Inflammatory macrophage treated with lipopolysaccharide for 4 hours (primary cell): ENCODE data around the gene SHISA8.

Experiments
- DNase-seq: peaks from one replicate; pipeline ENCODE4 v3.0.0-alpha.2; 2020

The SHISA8 gene

GRCh38 chr22:41913842-41914534 is 886 bp downstream of the SHISA8 start:
- DNase-seq, result no peak

- DNase-seq, result no peak
Measured at GRCh38 chr22:41913040-41913719, 1.7 kb downstream of the SHISA8 start.

DNA sequence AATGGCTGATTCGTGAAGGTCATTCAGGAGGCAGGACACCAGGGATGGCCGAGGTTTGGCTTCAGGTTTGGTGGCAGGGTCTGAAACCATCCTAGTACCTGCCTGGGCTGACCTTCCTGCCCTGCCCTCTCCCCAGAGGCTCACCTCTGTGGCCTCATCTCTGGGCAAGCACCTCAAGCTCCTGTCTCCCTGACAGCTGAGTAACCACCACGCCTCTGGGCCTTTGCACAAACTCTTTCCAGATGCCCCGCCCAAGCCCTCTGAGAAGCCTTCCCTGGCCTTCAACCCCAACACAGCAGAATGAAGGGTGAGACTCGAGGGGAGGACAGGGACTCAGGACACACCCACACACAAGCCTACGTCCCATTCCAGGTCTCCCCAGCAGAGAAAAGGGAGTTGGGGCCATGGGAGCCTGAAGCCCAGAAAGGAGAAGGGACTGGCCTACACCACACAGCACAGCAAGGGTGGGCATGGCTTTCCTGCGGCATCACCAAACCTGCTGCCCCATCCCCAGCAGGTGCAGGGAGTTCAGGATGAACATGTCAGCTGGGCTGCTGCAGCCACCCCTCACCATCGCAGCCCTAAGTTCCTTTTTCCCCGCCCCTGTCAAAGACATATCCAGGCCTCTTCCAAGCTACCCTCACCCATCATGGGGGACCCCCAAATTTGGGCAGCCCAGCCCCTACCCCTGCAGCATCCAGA is 2.4 kb downstream of the SHISA8 start:
- no peak for DNase-seq

GRCh38 chr22:41911001-41911611 is 3.8 kb downstream of the SHISA8 start:
- DNase-seq, result no peak

DNA sequence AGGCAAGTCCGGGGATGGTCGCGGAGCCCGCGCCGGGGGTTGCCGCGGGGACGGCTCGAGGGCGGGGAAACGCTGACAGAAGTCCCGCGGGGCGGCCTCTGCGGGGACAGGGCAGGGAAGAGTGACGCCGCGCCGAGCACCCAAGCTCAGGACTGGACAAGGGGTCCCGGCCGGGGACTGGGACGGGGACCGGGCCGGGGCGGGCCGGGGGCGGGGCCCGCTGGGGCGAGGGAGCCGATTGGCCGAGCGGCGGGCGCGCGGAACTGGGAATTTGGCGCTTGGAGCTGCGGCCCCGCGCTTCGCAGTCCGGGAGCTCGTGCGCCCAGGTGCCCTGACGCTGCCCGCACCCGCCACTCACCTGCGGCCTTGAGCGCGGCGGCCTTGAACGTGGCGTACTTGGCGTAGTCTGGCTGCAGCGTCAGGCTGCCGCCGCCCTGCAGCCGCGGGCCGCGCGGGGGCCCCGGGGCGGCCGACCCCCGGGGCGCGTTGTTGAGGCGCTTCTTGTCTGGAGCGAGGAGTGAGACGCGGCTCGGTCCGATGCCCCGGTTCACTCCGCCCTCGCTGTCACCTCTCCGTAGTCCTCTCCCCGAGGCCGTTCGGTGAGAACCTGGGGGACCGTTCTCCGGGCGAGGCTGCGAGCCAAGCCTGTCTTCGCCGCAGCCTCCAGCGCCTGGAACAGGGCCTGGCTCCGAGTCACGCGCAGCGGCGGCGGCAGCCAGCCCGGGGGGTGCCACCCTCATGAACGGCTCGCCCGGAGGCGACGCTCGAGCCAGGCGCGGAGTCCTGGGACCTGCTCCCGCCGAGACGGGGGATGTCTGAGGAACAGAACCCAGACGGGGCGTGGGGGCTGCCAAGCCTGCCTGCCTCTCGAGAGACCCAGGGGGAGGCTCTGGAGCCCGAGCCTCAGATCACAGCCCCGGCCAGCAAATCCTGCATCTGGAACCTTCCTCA is 4.5 kb downstream of the SHISA8 start:
- no peak for DNase-seq

DNA sequence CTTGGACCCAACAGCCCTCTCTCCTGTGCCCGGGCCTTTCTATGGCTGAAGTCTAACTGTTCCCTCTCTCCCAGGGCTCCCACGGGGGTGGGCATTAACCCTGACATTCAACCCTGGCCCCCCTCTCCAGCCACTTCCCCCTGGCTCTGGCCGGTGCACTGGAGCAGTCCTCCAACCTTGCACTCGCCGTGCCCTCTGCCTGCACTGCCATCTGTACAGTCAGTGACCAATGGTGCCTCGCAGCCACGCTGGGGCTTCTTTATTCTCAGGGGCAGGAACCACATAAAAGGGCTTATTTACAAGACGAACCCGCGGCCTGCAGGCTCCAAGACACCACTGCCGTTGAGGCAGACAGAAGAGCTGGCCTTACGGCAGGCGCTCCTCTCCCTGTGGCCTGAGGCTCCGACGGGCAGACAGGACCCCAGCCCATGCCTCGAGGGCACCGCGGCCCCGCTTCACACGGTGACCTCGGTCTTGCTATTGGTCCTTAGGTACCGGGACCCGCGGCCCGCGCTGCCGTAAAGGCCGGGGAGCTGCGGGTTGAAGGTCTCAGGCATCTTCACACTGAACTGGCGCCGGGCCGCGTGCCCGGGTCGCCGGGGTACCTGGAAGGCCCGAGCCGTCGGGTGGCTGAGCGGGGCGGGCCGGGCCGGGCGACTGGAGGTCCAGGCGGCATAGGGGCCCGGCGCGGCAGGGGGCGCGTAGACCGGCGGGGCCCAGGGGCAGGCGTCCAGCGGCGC is 5.4 kb downstream of the SHISA8 start:
- no peak for DNase-seq

GRCh38 chr22:41908411-41909309 is 6.2 kb downstream of the SHISA8 start:
- no peak for DNase-seq

DNA sequence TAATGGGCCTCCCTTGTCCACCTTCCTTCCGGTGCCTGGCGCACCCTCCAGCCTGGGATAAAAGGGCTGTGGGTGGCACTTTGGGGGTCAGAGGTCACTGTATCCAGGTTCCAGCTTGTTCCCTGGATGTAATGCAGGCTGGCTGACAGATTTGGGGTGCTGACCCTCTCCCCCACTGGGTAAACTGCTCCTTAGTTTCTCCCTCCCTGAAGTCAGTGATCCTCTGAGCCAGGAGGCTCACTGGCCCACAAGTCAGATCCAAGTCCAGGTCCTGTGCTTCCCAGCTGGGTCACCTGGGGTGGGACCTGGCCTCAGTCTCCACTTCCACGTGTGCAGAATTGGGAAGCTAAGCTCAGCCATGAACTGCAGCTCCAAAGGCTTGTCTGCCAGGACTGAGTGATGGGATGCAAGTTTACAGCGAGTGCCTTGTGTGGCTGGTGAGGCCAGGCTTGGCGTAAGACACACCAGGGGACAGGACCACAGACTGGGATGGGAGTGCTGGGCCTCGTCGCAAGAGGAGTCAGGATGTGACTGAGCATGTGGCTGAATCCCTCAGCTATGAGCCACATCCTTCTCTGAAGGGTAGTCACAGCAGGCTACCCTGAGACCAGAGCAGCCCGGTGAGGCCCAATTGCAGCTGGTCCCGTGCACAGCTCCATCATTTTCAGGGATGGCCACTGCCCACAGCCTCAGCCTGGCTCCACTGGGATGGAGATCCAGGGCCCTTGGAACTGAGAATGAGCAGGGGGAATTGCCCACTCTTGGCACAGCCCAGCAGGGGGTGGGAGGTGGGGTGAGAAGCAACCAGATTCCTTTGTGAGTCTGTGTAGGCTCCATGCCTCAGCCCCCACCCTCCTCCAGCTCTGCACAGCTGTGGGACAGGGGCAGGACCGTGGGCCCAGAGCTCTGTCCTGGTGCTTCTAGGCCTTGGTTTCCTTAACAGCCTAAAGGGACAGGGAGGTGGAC is 7.2 kb downstream of the SHISA8 start:
- DNase-seq, result no peak

GRCh38 chr22:41906822-41907221 is 8.1 kb downstream of the SHISA8 start:
- no peak for DNase-seq

DNA sequence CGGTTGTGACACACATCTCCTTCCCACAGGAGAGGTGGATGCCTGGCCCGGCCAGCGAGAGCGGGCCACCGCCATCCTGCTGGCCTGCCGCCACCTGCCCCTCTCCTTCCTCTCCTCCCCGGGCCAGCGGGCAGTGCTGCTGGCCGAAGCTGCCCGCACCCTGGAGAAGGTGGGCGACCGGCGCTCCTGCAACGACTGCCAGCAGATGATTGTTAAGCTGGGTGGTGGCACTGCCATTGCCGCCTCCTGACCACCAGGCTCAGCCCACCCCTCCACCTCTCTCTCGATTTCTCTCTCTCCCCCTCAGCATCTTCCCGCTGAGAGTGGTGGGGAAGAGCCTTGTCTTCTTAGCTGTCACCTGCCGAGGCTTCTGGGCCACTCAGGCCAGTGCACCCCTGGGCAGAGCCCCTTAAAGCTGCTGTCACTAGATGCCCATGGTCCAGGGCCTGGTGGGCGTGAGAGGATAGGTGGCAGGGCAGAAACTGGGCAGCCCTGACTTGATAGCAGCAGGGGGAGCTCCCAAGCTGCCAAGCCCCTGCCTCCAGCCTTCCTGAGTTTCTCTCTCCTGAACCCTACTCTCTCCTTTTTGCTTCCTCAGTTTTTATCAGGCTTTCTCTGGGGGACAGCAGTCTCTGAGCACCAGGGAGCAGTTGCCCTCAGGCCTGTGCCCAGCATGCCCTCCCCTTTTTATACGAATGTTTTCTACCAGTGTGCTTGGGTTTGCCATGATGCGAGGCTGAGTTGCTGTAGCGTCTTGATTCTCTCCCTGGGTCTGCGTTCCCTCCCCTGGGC is 9.3 kb downstream of the SHISA8 start:
- DNase-seq, result no peak

DNA sequence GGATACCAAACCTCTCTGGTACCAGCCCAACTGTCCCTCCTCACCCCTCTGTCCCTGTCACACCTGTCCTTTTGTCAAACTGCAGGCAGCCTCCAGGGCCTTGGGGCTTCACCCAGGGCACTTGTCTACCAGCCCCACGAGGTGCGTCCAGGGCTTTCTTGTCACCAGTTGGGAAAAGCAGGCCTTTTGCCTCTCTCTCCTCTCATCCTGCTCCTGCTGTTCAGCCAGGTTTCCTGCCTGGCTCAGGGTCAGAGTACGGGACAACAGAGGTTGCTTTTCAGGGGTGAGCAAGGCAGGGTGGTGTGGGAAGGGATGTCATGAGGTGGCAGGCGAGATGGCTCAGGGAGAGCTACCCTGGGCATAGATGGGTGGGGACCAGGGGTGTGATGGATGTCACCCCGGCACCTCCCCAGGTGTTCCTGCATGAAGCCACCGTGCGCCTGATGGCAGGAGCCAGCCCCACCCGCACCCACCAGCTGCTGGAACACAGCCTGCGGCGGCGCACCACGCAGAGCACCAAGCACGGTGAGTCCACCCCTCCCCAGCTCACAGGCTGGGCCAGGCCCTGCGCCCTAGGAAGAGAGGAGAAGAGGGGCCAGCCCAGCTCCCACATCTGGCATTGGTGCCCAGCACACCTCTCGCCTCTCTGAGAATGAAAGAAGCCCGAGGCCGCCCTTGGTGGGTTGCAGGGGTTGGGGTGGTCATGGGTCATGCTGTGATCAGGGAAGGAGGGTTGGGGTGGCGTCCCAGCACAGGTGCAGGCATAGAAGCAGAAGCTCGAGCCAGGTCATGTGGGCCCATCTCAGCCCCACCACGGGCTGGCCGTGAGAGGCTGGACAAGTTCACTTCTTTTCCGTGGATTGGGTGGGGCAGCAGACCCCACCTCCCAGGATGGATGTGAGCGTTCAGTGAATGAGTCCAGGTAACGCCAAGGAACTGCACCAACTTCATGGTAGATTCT is 10.1 kb downstream of the SHISA8 start:
- no peak for DNase-seq

GRCh38 chr22:41902932-41903421 is 11.9 kb downstream of the SHISA8 start:
- DNase-seq, result no peak

GRCh38 chr22:41902016-41902415 is 12.9 kb downstream of the SHISA8 start:
- DNase-seq, result no peak

GRCh38 chr22:41900652-41901312 is 14.1 kb downstream of the SHISA8 start:
- DNase-seq, result no peak

DNA sequence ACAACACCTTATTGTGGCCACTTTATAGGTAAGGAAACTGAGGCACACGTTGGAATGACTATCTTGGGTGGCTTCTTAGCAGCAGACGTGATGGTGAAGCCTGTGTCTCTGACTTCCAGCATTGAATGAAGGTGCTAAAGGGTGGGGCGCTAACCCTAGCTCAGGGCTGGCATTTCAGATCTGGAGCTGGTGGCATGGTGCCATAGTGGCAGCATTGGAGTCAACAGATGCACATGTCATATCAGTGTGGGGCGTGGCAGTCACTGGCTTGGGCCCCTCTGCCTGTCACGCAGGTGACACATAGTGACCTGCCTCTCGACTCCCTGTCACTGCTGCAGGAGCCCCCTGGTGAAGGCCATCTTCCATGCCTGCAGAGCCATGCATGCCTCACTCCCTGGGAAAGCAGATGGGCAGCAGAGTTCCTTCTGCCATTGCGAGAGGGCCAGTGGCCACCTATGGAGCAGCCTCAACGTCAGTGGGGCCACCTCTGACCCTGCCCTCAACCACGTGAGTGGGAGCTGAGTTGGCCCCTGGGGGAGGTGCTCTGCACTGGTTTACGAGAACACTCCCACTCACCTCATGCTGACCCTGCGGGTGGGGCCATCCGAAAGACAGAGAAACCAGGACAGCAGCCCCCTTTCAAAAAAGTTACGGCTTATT is 14.8 kb downstream of the SHISA8 start:
- no peak for DNase-seq

- DNase-seq, result no peak
Measured at GRCh38 chr22:41899110-41899509, 15.8 kb downstream of the SHISA8 start.
